Measurements from ENCODE around the gene BCAT1. TPM values are rescaled to one million over a fixed set of nuclear protein-coding genes. Genes with fewer than 3 reads are reported as not detected.
A peak's percentile ranks its signal among the peaks of the same experiment; 100 is the strongest.

The BCAT1 gene
- total and polyA plus RNA-seq, 2 experiments from 2014 or later = 53.6 to 181 TPM

GRCh38 chr12:24788886-24789285 lies 160.0 kb downstream of the BCAT1 start (continued):
- no peak for TF ChIP-seq REST (IDR thresholded peaks at IDR 0.05; ENCODE audit: unreplicated experiment)

DNA sequence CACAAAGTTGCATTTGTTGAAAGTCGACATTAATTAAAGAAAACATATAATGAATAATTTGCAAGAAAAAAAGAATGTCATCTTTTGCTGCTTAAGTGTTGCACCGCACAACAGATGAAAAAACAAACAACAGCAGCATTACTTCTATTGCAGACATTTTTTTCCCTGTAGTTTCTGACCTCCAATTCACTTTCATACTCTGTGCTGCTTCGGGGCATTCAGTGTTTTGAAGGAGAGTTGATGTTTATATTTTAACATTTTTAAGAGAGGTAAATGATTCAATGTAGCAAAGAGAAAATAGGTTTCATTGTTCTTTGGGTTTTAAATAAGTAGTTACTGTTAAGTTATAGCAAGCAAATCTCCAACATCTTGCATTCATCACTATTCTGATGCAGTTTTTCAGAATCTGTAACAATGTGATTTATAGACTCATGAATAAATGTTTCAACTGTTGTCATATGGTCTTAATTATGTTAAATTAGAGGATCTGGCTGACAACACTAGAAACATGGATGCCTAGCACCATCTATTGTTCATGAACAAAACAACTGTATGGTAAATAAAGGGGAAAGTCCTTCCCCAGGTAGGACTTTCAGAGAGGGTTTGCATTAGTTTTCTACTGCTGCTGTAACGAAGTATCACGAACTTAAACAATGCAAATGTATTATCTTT lies 168.1 kb downstream of the BCAT1 start:
- H3F3A ChIP-seq (replicated peaks; ENCODE audit: low read depth) = no peaks in the 10 kb centered on the region
- no peaks in the 10 kb centered on the region for H3K36me3 ChIP-seq (ENCODE audit: insufficient read depth)
- H3K9me2 ChIP-seq (ENCODE audit: insufficient read depth) = no peaks in the 10 kb centered on the region
- no peaks in the 10 kb centered on the region for H3K9me3 Mint-ChIP-seq
- no peaks in the 10 kb centered on the region for H3K27me3 Mint-ChIP-seq (ENCODE audit: insufficient read depth, low read depth, poor library complexity)
- H3K4me1 ChIP-seq (ENCODE audit: insufficient read depth) = no peaks in the 10 kb centered on the region
- no peak for TF ChIP-seq EZH2 (IDR thresholded peaks at IDR 0.05; ENCODE audit: low read depth, unreplicated experiment)
- TF ChIP-seq, protein P1, sequence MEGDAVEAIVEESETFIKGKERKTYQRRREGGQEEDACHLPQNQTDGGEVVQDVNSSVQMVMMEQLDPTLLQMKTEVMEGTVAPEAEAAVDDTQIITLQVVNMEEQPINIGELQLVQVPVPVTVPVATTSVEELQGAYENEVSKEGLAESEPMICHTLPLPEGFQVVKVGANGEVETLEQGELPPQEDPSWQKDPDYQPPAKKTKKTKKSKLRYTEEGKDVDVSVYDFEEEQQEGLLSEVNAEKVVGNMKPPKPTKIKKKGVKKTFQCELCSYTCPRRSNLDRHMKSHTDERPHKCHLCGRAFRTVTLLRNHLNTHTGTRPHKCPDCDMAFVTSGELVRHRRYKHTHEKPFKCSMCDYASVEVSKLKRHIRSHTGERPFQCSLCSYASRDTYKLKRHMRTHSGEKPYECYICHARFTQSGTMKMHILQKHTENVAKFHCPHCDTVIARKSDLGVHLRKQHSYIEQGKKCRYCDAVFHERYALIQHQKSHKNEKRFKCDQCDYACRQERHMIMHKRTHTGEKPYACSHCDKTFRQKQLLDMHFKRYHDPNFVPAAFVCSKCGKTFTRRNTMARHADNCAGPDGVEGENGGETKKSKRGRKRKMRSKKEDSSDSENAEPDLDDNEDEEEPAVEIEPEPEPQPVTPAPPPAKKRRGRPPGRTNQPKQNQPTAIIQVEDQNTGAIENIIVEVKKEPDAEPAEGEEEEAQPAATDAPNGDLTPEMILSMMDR (conservative IDR thresholded peaks at IDR 0.05; ENCODE audit: low read depth in 2 of 2) = peak; percentile 63 to 64
- H2AFZ ChIP-seq = no peak overlapping the region
- DNase-seq (ENCODE audit: low spot score) (peak; percentile 27), ATAC-seq (no peak)
- H3K4me3 ChIP-seq = no peak overlapping the region
- no peak overlapping the region for H3K27ac ChIP-seq (ENCODE audit: low read depth)
- peaks cover 2% of the 10 kb centered on the region; the same call in 1 of the 3 replicates for H3K4me1 Mint-ChIP-seq
- H3K4me3 Mint-ChIP-seq = no peak overlapping the region
- no peak overlapping the region for H3K27ac Mint-ChIP-seq
- H3K79me2 ChIP-seq (replicated peaks; ENCODE audit: insufficient read depth) = no peaks in the 10 kb centered on the region
- no peaks in the 10 kb centered on the region for H3K36me3 Mint-ChIP-seq (ENCODE audit: low read depth)
- no peak overlapping the region for H3K4me2 ChIP-seq
- H3K27me3 ChIP-seq (ENCODE audit: insufficient read depth) = no peaks in the 10 kb centered on the region
- H4K20me1 ChIP-seq (replicated peaks; ENCODE audit: insufficient read depth) = no peaks in the 10 kb centered on the region

DNA sequence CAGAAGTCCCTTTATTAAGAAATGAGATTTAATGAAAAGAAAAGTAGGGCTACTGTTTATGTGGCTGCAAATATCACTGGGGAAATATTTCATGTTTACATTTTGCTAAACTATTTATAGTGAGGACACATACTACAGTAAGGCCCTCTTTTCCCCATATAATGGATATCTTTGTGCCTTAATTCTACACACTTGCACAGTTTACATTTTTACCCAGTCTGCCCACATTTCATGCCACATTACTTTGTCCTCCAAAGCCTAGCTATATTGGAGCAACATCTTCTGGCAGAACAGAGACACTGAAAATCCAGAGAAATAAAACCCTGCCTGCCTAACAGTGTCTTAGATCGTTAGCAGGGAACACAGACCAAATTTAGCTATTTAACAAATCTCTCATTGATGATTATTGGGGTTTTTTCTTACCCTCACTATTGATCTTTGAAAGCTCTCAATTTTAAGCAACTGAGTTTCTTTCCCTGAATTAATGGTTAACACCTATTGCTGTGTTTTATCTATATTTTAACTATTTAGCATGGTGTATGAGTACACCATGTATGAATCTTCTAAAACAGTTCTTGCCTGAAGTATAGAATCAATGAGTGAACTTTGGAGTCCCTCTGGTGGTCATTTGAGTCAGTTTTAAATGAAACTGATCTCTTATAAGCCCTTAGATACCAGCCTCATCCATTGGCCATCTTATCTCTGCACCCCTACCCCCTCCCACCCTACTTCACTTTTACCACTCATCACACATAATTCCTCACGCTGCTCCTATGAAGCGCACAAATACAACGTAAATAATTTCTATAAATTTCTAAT lies 170.2 kb downstream of the BCAT1 start:
- H3K36me3 Mint-ChIP-seq (ENCODE audit: low read depth) = no peaks in the 10 kb centered on the region
- no peak overlapping the region for H3K27ac Mint-ChIP-seq
- DNase-seq (ENCODE audit: low spot score) = peak; percentile 77
- Histone ChIP-seq H3K4me1 (ENCODE audit: insufficient read depth) (no peaks in the 10 kb centered on the region), H2AFZ (no peak overlapping the region), H3K9me2 (ENCODE audit: insufficient read depth) (no peaks in the 10 kb centered on the region), H3K27me3 (ENCODE audit: insufficient read depth) (no peaks in the 10 kb centered on the region), H3K79me2 (replicated peaks; ENCODE audit: insufficient read depth) (no peaks in the 10 kb centered on the region), H3K4me3 (no peak overlapping the region), H4K20me1 (replicated peaks; ENCODE audit: insufficient read depth) (no peaks in the 10 kb centered on the region), H3K27ac (ENCODE audit: low read depth) (no peak overlapping the region), H3K36me3 (ENCODE audit: insufficient read depth) (no peaks in the 10 kb centered on the region), H3F3A (replicated peaks; ENCODE audit: low read depth) (no peaks in the 10 kb centered on the region), H3K4me2 (no peak overlapping the region)
- no peak overlapping the region for H3K4me3 Mint-ChIP-seq
- H3K27me3 Mint-ChIP-seq (ENCODE audit: insufficient read depth, low read depth, poor library complexity) = no peaks in the 10 kb centered on the region
- H3K9me3 Mint-ChIP-seq = no peaks in the 10 kb centered on the region
- H3K4me1 Mint-ChIP-seq = peaks cover 2% of the 10 kb centered on the region; the same call in 1 of the 3 replicates
- ATAC-seq = peak; percentile 92
- TF ChIP-seq ZNF331 (CRISPR knock-in tag; IDR thresholded peaks at IDR 0.05; ENCODE audit: low read depth) = no peak
- TF ChIP-seq, protein P2, sequence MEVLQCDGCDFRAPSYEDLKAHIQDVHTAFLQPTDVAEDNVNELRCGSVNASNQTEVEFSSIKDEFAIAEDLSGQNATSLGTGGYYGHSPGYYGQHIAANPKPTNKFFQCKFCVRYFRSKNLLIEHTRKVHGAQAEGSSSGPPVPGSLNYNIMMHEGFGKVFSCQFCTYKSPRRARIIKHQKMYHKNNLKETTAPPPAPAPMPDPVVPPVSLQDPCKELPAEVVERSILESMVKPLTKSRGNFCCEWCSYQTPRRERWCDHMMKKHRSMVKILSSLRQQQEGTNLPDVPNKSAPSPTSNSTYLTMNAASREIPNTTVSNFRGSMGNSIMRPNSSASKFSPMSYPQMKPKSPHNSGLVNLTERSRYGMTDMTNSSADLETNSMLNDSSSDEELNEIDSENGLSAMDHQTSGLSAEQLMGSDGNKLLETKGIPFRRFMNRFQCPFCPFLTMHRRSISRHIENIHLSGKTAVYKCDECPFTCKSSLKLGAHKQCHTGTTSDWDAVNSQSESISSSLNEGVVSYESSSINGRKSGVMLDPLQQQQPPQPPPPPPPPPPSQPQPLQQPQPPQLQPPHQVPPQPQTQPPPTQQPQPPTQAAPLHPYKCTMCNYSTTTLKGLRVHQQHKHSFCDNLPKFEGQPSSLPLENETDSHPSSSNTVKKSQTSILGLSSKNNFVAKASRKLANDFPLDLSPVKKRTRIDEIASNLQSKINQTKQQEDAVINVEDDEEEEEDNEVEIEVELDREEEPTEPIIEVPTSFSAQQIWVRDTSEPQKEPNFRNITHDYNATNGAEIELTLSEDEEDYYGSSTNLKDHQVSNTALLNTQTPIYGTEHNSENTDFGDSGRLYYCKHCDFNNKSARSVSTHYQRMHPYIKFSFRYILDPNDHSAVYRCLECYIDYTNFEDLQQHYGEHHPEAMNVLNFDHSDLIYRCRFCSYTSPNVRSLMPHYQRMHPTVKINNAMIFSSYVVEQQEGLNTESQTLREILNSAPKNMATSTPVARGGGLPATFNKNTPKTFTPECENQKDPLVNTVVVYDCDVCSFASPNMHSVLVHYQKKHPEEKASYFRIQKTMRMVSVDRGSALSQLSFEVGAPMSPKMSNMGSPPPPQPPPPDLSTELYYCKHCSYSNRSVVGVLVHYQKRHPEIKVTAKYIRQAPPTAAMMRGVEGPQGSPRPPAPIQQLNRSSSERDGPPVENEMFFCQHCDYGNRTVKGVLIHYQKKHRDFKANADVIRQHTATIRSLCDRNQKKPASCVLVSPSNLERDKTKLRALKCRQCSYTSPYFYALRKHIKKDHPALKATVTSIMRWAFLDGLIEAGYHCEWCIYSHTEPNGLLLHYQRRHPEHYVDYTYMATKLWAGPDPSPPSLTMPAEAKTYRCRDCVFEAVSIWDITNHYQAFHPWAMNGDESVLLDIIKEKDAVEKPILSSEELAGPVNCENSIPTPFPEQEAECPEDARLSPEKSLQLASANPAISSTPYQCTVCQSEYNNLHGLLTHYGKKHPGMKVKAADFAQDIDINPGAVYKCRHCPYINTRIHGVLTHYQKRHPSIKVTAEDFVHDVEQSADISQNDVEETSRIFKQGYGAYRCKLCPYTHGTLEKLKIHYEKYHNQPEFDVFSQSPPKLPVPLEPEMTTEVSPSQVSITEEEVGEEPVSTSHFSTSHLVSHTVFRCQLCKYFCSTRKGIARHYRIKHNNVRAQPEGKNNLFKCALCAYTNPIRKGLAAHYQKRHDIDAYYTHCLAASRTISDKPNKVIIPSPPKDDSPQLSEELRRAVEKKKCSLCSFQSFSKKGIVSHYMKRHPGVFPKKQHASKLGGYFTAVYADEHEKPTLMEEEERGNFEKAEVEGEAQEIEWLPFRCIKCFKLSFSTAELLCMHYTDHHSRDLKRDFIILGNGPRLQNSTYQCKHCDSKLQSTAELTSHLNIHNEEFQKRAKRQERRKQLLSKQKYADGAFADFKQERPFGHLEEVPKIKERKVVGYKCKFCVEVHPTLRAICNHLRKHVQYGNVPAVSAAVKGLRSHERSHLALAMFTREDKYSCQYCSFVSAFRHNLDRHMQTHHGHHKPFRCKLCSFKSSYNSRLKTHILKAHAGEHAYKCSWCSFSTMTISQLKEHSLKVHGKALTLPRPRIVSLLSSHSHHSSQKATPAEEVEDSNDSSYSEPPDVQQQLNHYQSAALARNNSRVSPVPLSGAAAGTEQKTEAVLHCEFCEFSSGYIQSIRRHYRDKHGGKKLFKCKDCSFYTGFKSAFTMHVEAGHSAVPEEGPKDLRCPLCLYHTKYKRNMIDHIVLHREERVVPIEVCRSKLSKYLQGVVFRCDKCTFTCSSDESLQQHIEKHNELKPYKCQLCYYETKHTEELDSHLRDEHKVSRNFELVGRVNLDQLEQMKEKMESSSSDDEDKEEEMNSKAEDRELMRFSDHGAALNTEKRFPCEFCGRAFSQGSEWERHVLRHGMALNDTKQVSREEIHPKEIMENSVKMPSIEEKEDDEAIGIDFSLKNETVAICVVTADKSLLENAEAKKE (CRISPR knock-in tag; IDR thresholded peaks at IDR 0.05) = no peak
- TF ChIP-seq NANOG (IDR thresholded peaks at IDR 0.05; ENCODE audit: borderline replicate concordance) = no peak
